ENCODE measurements around the gene ADGRB3. TPM values are rescaled to one million over a fixed set of nuclear protein-coding genes. Genes with fewer than 3 reads are reported as not detected.
A peak's percentile ranks its signal among the peaks of the same experiment; 100 is the strongest.
"Not testable (repeated sequence)": the region's sequence is repeated elsewhere in the genome, so short reads cannot be mapped to it uniquely, and the experiment has no call there.

The ADGRB3 gene
- total and polyA plus RNA-seq, 5 experiments from 2014 or later = not detected

DNA sequence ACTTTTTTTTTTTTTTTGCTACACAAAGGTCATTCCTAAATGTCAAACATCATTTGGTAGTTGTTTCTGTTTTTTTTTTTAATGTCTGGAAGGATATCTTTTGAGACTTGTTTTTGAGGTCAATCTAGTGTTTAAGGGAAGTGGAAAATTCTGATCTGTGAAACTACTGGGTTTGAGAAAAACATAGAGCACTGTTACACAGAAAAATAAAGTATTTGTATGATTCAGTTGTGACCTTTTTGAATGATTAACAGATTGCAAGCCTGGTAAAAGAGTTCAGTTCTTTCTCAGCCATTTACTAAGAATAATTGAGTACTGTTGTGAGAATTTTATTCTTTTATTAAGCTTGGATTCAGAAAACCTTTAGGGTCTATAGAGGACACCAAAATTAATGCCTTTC, 276.7 kb downstream of the ADGRB3 start:
- no peaks in the 10 kb centered on the region for H3K36me3 Mint-ChIP-seq
- no peaks in the 10 kb centered on the region for H3K27me3 Mint-ChIP-seq
- ATAC-seq (no peak), DNase-seq (no peak)
- no peaks in the 10 kb centered on the region for H3K4me1 Mint-ChIP-seq
- H3K27ac Mint-ChIP-seq = no peak overlapping the region
- POLR2A ChIA-PET = no interaction called here
- no peak overlapping the region for H3K4me3 Mint-ChIP-seq
- peaks cover 0 to 9% (median 2%) of the 10 kb centered on the region in 9 donors for H3K9me3 Mint-ChIP-seq

DNA sequence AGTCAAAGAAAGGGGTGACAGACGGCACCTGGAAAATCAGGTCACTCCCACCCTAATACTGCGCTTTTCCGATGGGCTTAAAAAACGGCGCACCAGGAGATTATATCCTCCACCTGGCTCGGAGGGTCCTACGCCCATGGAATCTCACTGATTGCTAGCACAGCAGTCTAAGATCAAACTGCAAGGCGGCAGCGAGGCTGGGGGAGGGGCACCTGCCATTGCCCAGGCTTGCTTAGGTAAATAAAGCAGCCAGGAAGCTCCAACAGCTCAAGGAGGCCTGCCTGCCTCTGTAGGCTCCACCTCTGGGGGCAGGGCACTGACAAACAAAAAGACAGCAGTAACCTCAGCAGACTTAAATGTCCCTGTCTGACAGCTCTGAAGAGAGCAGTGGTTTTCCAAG, 277.7 kb downstream of the ADGRB3 start:
- H3K27ac Mint-ChIP-seq, H3K4me3 Mint-ChIP-seq, POLR2A ChIA-PET, H3K4me1 Mint-ChIP-seq, DNase-seq, ATAC-seq, H3K9me3 Mint-ChIP-seq, H3K27me3 Mint-ChIP-seq, H3K36me3 Mint-ChIP-seq: not testable (repeated sequence)

DNA sequence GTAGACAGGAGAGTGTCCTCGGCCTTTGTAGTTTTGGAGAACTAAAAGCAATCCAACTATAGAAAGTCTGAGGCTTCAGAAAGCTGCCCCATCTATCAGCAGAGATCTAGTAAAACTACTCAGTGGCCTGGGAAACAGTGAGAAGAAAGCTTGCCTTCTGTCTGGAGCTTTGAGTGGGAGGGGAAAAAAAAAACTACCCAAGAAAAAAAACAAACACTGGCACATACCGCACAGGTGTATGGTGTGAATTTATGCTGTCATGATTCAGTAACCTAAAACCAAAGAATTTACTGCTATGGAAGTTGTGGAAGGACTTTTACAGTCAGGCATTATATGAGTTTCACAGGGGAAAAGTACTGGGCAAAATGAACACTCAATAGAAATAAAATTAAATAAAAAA, 280.5 kb downstream of the ADGRB3 start:
- Mint-ChIP-seq H3K4me1 (no peaks in the 10 kb centered on the region), H3K27me3 (peaks cover 0 to 1% (median 0%) of the 10 kb centered on the region in 5 donors), H3K36me3 (peaks cover 0 to 3% (median 0%) of the 10 kb centered on the region in 3 donors), H3K27ac (no peak overlapping the region), H3K4me3 (no peak overlapping the region), H3K9me3 (peaks cover 0 to 11% (median 2%) of the 10 kb centered on the region in 9 donors)
- POLR2A ChIA-PET = no interaction called here
- ATAC-seq = no peak
- no peak for DNase-seq

DNA sequence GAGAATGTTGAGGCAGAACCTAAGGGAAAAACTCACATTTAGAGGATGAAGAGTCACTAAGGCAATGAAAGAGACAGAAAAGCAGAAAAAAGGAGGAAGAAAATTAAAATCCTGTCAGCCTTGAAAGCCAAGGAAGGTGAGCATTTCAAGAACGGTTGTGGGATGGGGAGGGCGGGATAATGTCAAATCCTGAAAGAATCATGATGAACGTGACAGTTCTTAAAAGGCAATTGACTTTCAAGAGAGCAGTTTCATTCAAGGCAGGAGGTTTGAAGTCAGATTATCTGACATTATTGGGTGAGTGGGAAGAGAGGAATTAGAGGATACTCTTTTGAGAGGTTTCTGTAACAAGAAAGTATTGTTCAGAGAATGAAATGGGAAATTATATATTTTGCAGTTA, 284.5 kb downstream of the ADGRB3 start:
- ATAC-seq = no peak
- no peak for DNase-seq
- Mint-ChIP-seq H3K4me1 (no peaks in the 10 kb centered on the region), H3K4me3 (no peak overlapping the region), H3K27ac (no peak overlapping the region), H3K9me3 (peaks cover 0 to 11% (median 0%) of the 10 kb centered on the region in 9 donors), H3K27me3 (peaks cover 0 to 1% (median 0%) of the 10 kb centered on the region in 5 donors), H3K36me3 (peaks cover 0 to 3% (median 0%) of the 10 kb centered on the region in 3 donors)
- POLR2A ChIA-PET = no interaction called here

DNA sequence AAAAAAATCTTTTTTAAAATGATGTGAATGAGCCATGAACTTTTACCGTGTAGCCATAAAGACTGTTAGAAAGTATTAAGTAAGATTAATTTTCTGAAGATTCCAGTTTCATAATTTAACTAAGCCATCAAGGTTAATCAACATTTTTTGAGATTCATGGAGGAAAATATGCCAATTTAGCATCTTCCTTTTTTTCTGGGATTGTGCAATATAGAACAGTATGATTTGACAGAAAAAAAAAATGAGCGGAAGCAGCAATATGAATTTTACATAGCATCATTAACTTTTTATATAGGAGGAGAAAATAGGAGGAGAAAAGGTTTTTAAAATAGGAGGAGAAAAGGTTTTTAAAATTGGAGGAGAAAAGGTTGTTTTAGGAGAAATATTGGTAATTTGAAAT, 306.3 kb downstream of the ADGRB3 start:
- no peaks in the 10 kb centered on the region for H3K27me3 Mint-ChIP-seq
- H3K36me3 Mint-ChIP-seq = no peaks in the 10 kb centered on the region
- POLR2A ChIA-PET = no interaction called here
- H3K27ac Mint-ChIP-seq = no peak overlapping the region
- peaks cover 0 to 4% (median 0%) of the 10 kb centered on the region in 9 donors for H3K9me3 Mint-ChIP-seq
- no peak for ATAC-seq
- DNase-seq = no peak
- no peak overlapping the region for H3K4me3 Mint-ChIP-seq
- H3K4me1 Mint-ChIP-seq = no peaks in the 10 kb centered on the region

DNA sequence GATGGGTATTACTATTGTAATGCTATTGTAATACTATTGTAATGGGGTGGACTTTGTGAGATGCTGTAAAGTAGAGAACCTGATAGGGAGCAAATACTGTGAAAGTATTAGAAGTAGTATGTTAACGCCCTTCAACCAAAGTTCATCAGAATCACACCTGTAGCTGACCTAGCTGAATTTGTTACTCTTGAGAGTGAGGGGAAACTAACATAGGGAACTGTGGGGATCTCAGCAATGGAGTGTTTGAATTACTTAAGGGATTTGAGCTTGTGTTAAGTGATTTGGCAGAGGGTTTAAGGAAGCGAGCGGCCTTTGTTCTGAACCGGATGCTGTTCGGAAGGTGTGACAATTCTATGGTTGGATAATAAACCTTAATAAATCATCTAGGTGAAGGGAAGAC, 312.6 kb downstream of the ADGRB3 start:
- POLR2A ChIA-PET = no interaction called here
- Mint-ChIP-seq H3K4me3 (no peak overlapping the region), H3K9me3 (peaks cover 0 to 5% (median 0%) of the 10 kb centered on the region in 9 donors), H3K27ac (no peak overlapping the region), H3K4me1 (no peaks in the 10 kb centered on the region), H3K27me3 (peaks cover 0 to 3% (median 0%) of the 10 kb centered on the region in 5 donors), H3K36me3 (no peaks in the 10 kb centered on the region)
- no peak for DNase-seq
- no peak for ATAC-seq

DNA sequence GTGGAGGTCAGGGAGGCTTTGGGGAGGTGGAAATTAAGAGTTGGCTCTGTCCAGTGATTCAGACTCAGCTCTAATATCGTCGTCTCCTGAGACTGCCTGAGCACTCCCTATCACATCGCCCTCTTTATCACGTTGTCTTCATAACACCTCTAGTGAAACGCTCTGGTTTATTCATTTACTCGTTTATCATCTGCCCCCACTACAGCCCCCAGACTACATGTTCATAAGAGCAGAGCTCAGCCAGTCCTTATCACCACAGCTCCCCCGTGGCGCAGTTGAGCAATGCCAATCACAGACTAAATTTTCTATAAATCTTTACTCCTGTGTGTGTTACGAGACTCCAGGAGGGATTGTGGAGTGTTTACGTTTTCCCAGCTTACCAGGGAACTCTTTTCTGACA, 316.2 kb downstream of the ADGRB3 start:
- POLR2A ChIA-PET = no interaction called here
- ATAC-seq (no peak), DNase-seq (no peak)
- H3K4me1 Mint-ChIP-seq = no peaks in the 10 kb centered on the region
- no peaks in the 10 kb centered on the region for H3K36me3 Mint-ChIP-seq
- no peak overlapping the region for H3K27ac Mint-ChIP-seq
- no peak overlapping the region for H3K4me3 Mint-ChIP-seq
- H3K9me3 Mint-ChIP-seq = peaks cover 0 to 5% (median 0%) of the 10 kb centered on the region in 9 donors
- H3K27me3 Mint-ChIP-seq = peaks cover 0 to 6% (median 0%) of the 10 kb centered on the region in 5 donors

DNA sequence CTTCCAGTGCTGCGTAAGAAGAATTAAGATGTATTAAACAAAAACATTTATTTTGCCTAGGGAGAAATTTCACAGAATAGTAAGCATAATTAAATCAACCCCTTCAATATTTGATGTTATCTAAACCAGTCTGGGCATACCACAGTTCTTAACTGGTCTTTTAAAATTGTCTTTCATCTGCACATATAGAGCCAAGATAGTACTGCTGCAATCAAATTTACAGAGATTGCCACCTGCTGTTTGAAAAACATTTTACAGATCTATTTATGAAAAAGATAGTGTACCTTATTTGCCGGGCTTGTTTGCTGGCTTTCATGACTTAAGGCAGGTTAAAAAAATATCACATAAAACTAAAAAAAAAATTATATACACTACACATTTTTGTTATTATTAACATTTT, 323.2 kb downstream of the ADGRB3 start:
- no peak for DNase-seq
- Mint-ChIP-seq H3K4me1 (no peaks in the 10 kb centered on the region), H3K36me3 (no peaks in the 10 kb centered on the region), H3K9me3 (peaks cover 0 to 2% (median 0%) of the 10 kb centered on the region in 9 donors), H3K27me3 (peaks cover 0 to 6% (median 0%) of the 10 kb centered on the region in 5 donors), H3K4me3 (no peak overlapping the region), H3K27ac (no peak overlapping the region)
- ATAC-seq = no peak
- POLR2A ChIA-PET = no interaction called here

DNA sequence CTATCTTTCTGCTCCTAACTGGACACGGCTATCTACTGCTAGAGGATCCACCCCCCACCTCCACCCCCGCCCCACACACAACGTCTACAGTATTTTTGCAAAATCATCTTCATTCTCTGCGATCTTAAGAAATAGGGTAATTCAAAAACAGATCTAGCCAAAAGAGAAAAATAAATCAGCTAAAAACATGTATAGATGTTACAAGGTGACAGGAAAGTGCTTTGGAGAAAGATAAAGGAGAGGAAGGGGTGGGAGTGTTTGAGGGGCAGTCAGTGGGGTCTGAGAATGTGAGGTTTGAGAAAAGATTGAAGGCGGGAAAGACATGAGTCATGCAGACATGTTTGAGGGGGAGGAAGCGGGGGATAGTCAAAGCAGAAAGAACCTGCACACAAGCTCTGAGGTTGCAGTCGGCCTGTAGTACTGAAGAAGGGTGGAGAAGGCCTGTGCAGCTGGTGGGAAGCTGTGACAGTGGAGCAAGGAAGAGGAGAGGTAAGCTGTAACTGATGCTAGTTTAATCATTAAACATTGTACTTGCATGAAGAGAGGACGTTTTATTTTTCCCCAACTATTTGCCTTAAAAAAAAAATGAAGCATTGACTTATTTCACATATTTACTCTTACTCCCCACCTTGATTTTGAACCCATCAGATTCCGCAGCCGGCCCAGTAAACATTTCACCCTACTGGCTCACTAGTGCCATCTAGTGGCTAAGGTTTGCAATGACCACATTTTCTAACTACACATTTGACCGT, 332.6 kb downstream of the ADGRB3 start:
- peaks cover 0 to 4% (median 0%) of the 10 kb centered on the region in 9 donors for H3K9me3 Mint-ChIP-seq
- ATAC-seq (no peak), DNase-seq (peak in 7 of 10 donors; percentile 1 to 39 (median 27))
- H3K27me3 Mint-ChIP-seq = peaks cover 0 to 4% (median 3%) of the 10 kb centered on the region in 5 donors
- no peaks in the 10 kb centered on the region for H3K36me3 Mint-ChIP-seq
- no peak overlapping the region for H3K4me3 Mint-ChIP-seq
- H3K4me1 Mint-ChIP-seq = peaks cover 0 to 6% (median under 1%) of the 10 kb centered on the region in 4 donors
- POLR2A ChIA-PET = no interaction called here
- peak overlapping the region in 1 of 10 donors; percentile 15 for H3K27ac Mint-ChIP-seq

DNA sequence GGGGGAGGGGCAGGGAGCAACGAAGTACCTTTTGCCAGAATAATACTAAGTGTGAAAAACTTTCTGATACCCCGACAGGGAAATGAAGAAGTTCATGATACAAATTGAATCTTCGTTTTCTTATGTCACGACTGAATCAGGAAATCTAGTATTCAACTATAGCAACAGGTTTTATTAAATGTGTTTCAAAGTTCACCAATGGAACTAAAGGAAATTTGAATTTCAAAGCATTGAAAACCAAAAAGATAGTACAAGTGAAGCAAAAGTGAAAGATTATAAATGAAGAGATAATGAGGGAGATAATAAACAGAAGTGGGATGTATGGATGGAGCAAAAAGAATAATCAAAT, 333.2 kb downstream of the ADGRB3 start:
- DNase-seq (peak in 1 of 10 donors; percentile 16), ATAC-seq (no peak)
- H3K4me3 Mint-ChIP-seq = no peak overlapping the region
- POLR2A ChIA-PET = no interaction called here
- no peak overlapping the region for H3K27ac Mint-ChIP-seq
- peaks cover 0 to 6% (median under 1%) of the 10 kb centered on the region in 4 donors for H3K4me1 Mint-ChIP-seq
- peaks cover 0 to 4% (median 0%) of the 10 kb centered on the region in 9 donors for H3K9me3 Mint-ChIP-seq
- H3K36me3 Mint-ChIP-seq = no peaks in the 10 kb centered on the region
- peaks cover 0 to 4% (median 3%) of the 10 kb centered on the region in 5 donors for H3K27me3 Mint-ChIP-seq

DNA sequence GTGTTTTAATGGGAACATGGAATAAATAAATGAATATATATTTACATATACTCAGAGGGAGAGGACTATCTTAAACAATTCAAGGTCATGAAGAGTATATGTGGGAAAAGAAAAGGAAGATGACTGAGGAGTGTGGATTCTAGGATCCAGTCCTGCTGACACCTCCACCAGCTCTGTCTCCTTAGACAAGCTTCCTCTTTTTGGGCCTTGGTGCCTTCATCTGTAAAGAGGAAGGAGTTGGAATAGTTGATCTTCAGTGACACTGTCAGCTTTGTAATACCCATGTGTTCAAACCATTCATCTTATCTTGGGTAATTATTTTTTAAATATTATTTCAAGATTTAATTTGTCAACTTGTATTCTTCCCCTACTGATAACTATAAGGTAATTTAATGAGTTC, 338.0 kb downstream of the ADGRB3 start:
- Mint-ChIP-seq H3K4me3 (no peak overlapping the region), H3K36me3 (no peaks in the 10 kb centered on the region), H3K27me3 (peaks cover 0 to 1% (median 0%) of the 10 kb centered on the region in 5 donors), H3K4me1 (peaks cover 0 to under 1% (median 0%) of the 10 kb centered on the region in 4 donors), H3K9me3 (peaks cover 0 to 3% (median 0%) of the 10 kb centered on the region in 9 donors), H3K27ac (no peak overlapping the region)
- DNase-seq (no peak), ATAC-seq (no peak)
- POLR2A ChIA-PET = no interaction called here

DNA sequence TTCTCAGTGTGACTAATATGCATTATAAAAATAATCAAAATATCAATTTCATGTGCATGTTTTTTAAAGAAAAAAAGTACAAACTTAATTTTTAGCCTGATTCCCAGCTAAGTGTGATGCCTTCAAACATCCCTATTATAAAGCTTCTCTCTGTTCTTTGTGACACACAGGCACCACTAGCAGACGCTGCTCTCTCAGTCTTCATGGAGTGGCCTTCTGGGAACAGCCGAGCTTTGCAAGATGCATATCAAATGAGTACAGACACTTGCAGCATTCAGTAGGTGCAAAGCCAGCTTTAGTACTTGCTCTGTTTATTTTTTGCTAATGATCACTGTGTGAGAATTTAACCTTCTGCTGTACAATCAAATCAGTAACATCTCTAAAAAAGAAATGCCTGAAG, 340.0 kb downstream of the ADGRB3 start:
- no peak overlapping the region for H3K27ac Mint-ChIP-seq
- no peaks in the 10 kb centered on the region for H3K36me3 Mint-ChIP-seq

DNA sequence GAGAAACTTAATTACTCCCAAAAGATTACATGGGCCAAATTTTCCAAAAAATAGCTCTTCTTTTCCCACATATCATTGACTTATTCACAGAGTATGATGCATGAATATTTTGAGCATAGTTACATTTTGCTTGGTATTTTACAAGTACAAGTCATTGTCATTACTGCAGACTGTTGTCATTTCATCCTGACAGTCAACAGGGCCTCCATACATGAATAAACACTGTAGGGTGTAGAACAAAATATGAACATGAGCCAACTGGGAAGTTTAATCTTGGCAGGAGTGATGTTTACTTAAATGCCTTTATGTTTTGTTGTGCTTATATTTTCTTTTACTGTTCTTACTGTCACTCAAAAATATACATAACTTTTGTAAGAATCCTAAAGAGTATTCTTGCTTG, 340.7 kb downstream of the ADGRB3 start:
- Mint-ChIP-seq H3K4me1 (no peaks in the 10 kb centered on the region), H3K36me3 (no peaks in the 10 kb centered on the region), H3K27me3 (peaks cover 0 to 3% (median 0%) of the 10 kb centered on the region in 5 donors), H3K27ac (no peak overlapping the region), H3K9me3 (peaks cover 0 to 3% (median 0%) of the 10 kb centered on the region in 9 donors), H3K4me3 (no peak overlapping the region)
- DNase-seq (no peak), ATAC-seq (no peak)
- POLR2A ChIA-PET = no interaction called here

More for the DNA sequence above, 340.0 kb downstream of the ADGRB3 start:
- POLR2A ChIA-PET = no interaction called here
- H3K4me1 Mint-ChIP-seq = no peaks in the 10 kb centered on the region
- no peak for DNase-seq
- H3K27me3 Mint-ChIP-seq = peaks cover 0 to 3% (median 0%) of the 10 kb centered on the region in 5 donors
- H3K4me3 Mint-ChIP-seq = no peak overlapping the region
- no peak for ATAC-seq
- H3K9me3 Mint-ChIP-seq = peaks cover 0 to 3% (median 0%) of the 10 kb centered on the region in 9 donors

DNA sequence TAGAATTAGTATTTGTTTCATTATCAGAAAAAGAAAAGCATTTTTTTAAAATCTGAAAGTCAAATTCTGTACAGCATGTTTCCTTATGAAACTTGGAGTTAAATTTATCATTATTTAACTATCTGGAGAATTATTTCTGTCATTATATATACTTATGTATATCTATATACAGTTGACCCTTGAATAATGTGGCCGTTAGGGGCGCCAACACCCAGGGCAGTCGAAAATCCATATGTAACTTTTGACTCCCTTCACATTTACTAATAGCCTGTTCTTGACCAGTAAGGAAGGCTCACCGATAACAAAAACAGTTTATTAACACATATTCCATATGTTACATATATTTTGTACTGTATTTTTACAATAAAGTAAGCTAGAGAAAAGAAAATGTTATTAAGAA, 341.2 kb downstream of the ADGRB3 start:
- ATAC-seq (no peak), DNase-seq (no peak)
- Mint-ChIP-seq H3K27me3 (peaks cover 0 to 3% (median 0%) of the 10 kb centered on the region in 5 donors), H3K4me3 (no peak overlapping the region), H3K36me3 (no peaks in the 10 kb centered on the region), H3K4me1 (no peaks in the 10 kb centered on the region), H3K9me3 (peaks cover 0 to 3% (median 0%) of the 10 kb centered on the region in 9 donors), H3K27ac (no peak overlapping the region)
- POLR2A ChIA-PET = no interaction called here

All from naive thymus-derived CD8-positive, alpha-beta T cell (primary cell).